PC-3 (cell line): Measurements from ENCODE around the gene NR1D2. TPM values are rescaled to one million over a fixed set of nuclear protein-coding genes. Genes with fewer than 3 reads are reported as not detected.

Experiments used
- ATAC-seq: fragments of 200-7000 bp; cut with Tn5 transposase; 2 replicates; pipeline ENCODE4 v1.9.1; 2020; ENCODE audit warnings: mild to moderate bottlenecking, moderate library complexity
- BruUV-seq: library from RNA; stranded (reverse); fragments of 400-500 nt; replicated peaks from 2 replicates; lab custom pipeline; 2021; lab: Mats Ljungman, UMichigan
- CTCF ChIA-PET: fragments of 300-600 bp; sonication (Branson Sonifier 250); formaldehyde crosslinking; loops from one replicate; lab custom pipeline; 2022; ENCODE audit warnings: antibody characterized with exemption; lab: Charles Lee
- POLR2A ChIA-PET: fragments of 300-600 bp; sonication (Branson Sonifier 250); formaldehyde crosslinking; loops from one replicate; lab custom pipeline; 2022; ENCODE audit warnings: antibody characterized with exemption; ENCODE audit not compliant: unreplicated experiment; lab: Charles Lee
- DNase-seq: peaks from one replicate; pipeline ENCODE4 v3.0.0-alpha.2; 2015
- H2AFZ ChIP-seq: fragments of 300-600 bp; sonication (generic); 2 replicates; pipeline ENCODE4 v1.6.0; 2016; ENCODE audit warnings: antibody characterized with exemption, low read length
- H3F3A ChIP-seq: fragments of 300-600 bp; sonication (generic); one replicate; pipeline ENCODE4 v1.6.0; 2017; ENCODE audit warnings: antibody characterized with exemption, low read length, control low read depth, mild to moderate bottlenecking; ENCODE audit not compliant: unreplicated experiment
- H3K27ac ChIP-seq: fragments of 300-600 bp; sonication (generic); 2 replicates; pipeline ENCODE4 v1.5.1; 2016; ENCODE audit warnings: mild to moderate bottlenecking, low read length
- H3K27me3 ChIP-seq: fragments of 300-600 bp; sonication (generic); 2 replicates; pipeline ENCODE4 v1.6.1; 2016; ENCODE audit warnings: low read length, mixed read lengths
- H3K36me3 ChIP-seq: fragments of 300-600 bp; sonication (generic); 2 replicates; pipeline ENCODE4 v1.6.1; 2016; ENCODE audit warnings: low read depth, mixed run types, low read length, mixed read lengths
- H3K4me1 ChIP-seq: fragments of 300-600 bp; sonication (generic); 2 replicates; pipeline ENCODE4 v1.5.1; 2016; ENCODE audit warnings: low read length; ENCODE audit not compliant: insufficient read depth
- H3K4me2 ChIP-seq: fragments of 300-600 bp; sonication (generic); 2 replicates; pipeline ENCODE4 v1.6.0; 2016; ENCODE audit warnings: low read length
- H3K4me3 ChIP-seq: fragments of 300-600 bp; sonication (generic); 2 replicates; pipeline ENCODE4 v1.5.1; 2016; ENCODE audit warnings: mild to moderate bottlenecking, low read length, mixed read lengths
- H3K79me2 ChIP-seq: fragments of 300-600 bp; sonication (generic); 2 replicates; pipeline ENCODE4 v1.6.1; 2017; ENCODE audit warnings: low read length, mixed read lengths
- H3K9ac ChIP-seq: fragments of 300-600 bp; sonication (generic); 2 replicates; pipeline ENCODE4 v1.6.0; 2016; ENCODE audit warnings: mild to moderate bottlenecking, low read length
- H3K9me2 ChIP-seq: fragments of 300-600 bp; sonication (generic); replicated peaks from 2 replicates; pipeline ENCODE4 v1.6.1; 2016; ENCODE audit warnings: mixed run types, low read length, mixed read lengths
- H3K9me3 ChIP-seq: fragments of 300-600 bp; sonication (generic); 2 replicates; pipeline ENCODE4 v1.6.1; 2016; ENCODE audit warnings: low read length, mixed read lengths
- H4K20me1 ChIP-seq: fragments of 300-600 bp; sonication (generic); 2 replicates; pipeline ENCODE4 v1.6.1; 2016; ENCODE audit warnings: low read length, mixed read lengths
- EZH2 ChIP-seq: fragments of 300-600 bp; sonication (generic); IDR thresholded peaks from one replicate; pipeline ENCODE4 v1.6.1; 2017; ENCODE audit warnings: antibody characterized with exemption, mild to moderate bottlenecking, low read length; ENCODE audit not compliant: unreplicated experiment
- EZH2phosphoT487 ChIP-seq: fragments of 300-600 bp; sonication (generic); IDR thresholded peaks from 2 replicates; pipeline ENCODE4 v1.6.1; 2018; ENCODE audit warnings: mild to moderate bottlenecking, antibody characterized with exemption, low read length, borderline replicate concordance
- intact Hi-C: fragments of 100-400 bp; cut with micrococcal nuclease; formaldehyde crosslinking; loops from 2 replicates; pipeline ENCODE4 v1.9.0; 2023
- total RNA-seq: library from RNA; depleted of rRNA; stranded (reverse); fragments of >200 nt; gene quantifications from 2 replicates; pipeline ENCODE4 v1.2.3, GENCODE V29; 2014
- TF ChIP-seq, protein P1 (sequence below): fragments of 300-600 bp; sonication (generic); conservative IDR thresholded peaks from 2 replicates; pipeline ENCODE4 v1.5.1; 2017; ENCODE audit warnings: antibody characterized with exemption, low read depth, mild to moderate bottlenecking, low read length

The NR1D2 gene
- total RNA-seq, 1 experiment from 2014 or later = 24.7 TPM

DNA sequence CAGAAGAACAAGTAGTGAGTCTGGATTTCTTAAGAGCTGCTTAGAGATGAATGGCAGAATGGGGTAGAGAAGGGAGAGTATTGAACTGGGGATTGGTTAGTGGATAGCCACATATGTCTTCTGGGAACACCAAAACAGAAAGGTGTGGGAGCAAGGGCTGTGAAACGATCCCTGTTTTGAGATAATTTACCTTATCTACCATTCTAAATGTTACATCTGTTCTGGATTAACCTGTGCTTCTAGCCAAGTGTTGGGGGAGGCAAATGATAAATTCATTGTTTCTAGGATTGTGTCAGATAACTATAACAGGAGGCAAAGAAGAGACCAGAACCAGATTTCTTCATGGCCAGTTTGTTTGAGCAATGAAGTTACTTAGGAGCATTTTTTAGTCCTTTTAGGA lies 8.4 kb downstream of the NR1D2 start:
- Histone ChIP-seq H3K27me3 (no peaks in the 10 kb centered on the region), H3K27ac (no peak overlapping the region), H3K79me2 (peaks cover 74% of the 10 kb centered on the region), H3K4me3 (no peak overlapping the region), H3K9me3 (no peaks in the 10 kb centered on the region), H3K36me3 (peaks cover 15% of the 10 kb centered on the region), H3K9me2 (no peaks in the 10 kb centered on the region), H3F3A (peaks cover 4% of the 10 kb centered on the region), H3K9ac (no peak overlapping the region), H2AFZ (no peak overlapping the region), H3K4me2 (no peak overlapping the region), H3K4me1 (peaks cover 13% of the 10 kb centered on the region; the same call in 1 of the 2 replicates), H4K20me1 (peaks cover 64% of the 10 kb centered on the region)
- DNase-seq (no peak), ATAC-seq (no peak)
- BruUV-seq = no TSS peak
- TF ChIP-seq EZH2phosphoT487 = no peak
- TF ChIP-seq EZH2 = no peak
- TF ChIP-seq, protein P1, sequence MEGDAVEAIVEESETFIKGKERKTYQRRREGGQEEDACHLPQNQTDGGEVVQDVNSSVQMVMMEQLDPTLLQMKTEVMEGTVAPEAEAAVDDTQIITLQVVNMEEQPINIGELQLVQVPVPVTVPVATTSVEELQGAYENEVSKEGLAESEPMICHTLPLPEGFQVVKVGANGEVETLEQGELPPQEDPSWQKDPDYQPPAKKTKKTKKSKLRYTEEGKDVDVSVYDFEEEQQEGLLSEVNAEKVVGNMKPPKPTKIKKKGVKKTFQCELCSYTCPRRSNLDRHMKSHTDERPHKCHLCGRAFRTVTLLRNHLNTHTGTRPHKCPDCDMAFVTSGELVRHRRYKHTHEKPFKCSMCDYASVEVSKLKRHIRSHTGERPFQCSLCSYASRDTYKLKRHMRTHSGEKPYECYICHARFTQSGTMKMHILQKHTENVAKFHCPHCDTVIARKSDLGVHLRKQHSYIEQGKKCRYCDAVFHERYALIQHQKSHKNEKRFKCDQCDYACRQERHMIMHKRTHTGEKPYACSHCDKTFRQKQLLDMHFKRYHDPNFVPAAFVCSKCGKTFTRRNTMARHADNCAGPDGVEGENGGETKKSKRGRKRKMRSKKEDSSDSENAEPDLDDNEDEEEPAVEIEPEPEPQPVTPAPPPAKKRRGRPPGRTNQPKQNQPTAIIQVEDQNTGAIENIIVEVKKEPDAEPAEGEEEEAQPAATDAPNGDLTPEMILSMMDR = no peak
- ChIA-PET CTCF (no interaction called here), POLR2A (no interaction called here)
- intact Hi-C loops = loop anchor here (10.0 kb wide), 1 partner anchor 209 kb away; no protein-coding TSS in a partner anchor

DNA sequence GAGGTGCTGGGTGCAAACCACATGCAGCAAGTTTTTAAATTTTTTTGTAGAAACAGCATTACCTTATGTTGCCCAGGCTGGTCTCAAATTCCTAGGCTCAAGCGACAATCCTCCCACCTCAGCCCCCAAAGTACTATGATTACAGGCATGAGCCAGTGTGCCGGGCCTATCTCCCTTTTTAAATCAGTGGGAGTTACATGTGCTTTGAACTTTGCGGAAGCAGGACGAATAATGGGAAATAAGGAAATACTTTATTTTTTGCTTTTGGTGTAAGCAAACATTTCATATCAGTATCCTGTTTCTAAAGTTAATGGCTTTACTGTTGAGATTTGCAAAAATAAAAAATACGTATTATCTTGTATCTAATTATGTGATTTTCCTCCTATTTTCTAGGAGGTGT lies 9.1 kb downstream of the NR1D2 start:
- Histone ChIP-seq H3K27me3 (no peaks in the 10 kb centered on the region), H3K4me1 (peaks cover 17% of the 10 kb centered on the region), H3K9me2 (no peaks in the 10 kb centered on the region), H3K27ac (no peak overlapping the region), H3F3A (peaks cover 4% of the 10 kb centered on the region), H3K36me3 (peaks cover 15% of the 10 kb centered on the region), H4K20me1 (peaks cover 59% of the 10 kb centered on the region), H3K9me3 (no peaks in the 10 kb centered on the region), H3K79me2 (peaks cover 68% of the 10 kb centered on the region), H3K9ac (no peak overlapping the region), H2AFZ (no peak overlapping the region), H3K4me3 (no peak overlapping the region), H3K4me2 (no peak overlapping the region)
- DNase-seq = no peak
- CTCF ChIA-PET = no interaction called here
- intact Hi-C loops = loop anchor here (10.0 kb wide), 1 partner anchor 209 kb away; no protein-coding TSS in a partner anchor
- no TSS peak for BruUV-seq
- POLR2A ChIA-PET = no interaction called here
- ATAC-seq = no peak
- TF ChIP-seq, protein P1 = no peak
- TF ChIP-seq EZH2phosphoT487 (no peak), EZH2 (no peak)

DNA sequence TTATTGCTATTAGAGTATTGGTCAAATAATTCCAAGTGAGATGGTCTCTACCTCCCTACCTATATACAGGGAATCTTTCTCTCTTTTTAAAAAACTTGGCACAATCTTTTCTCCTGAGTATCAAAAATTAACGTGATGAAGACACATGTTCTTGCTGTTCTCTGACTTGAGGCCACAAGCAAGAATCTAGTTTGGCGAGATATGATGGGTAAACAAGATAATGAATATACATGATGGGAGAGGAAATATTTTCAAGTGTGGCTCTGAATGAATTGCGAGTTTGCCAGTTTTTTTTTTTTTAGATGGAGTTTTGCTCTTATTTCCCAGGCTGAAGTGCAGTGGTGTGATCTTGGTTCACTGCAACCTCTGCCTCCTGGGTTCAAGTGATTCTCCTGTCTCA lies 11.6 kb downstream of the NR1D2 start:
- CTCF ChIA-PET = no interaction called here

More for the DNA sequence above, 11.6 kb downstream of the NR1D2 start:
- peaks cover 27% of the 10 kb centered on the region for H3K4me1 ChIP-seq
- intact Hi-C loops = loop anchor here (5.0 to 10.0 kb wide), 2 partner anchors 39 to 212 kb away; partner anchors contain the start of genes NKIRAS1 and RPL15
- no peak overlapping the region for H3K4me2 ChIP-seq
- H4K20me1 ChIP-seq = peaks cover 43% of the 10 kb centered on the region
- peaks cover 29% of the 10 kb centered on the region for H3K36me3 ChIP-seq
- H3K4me3 ChIP-seq = no peak overlapping the region
- no peak overlapping the region for H3K9ac ChIP-seq
- no peaks in the 10 kb centered on the region for H3K9me3 ChIP-seq
- POLR2A ChIA-PET = no interaction called here
- BruUV-seq = no TSS peak
- no peak overlapping the region for H2AFZ ChIP-seq
- no peak overlapping the region for H3K27ac ChIP-seq
- no peak for ATAC-seq
- DNase-seq = no peak
- H3K27me3 ChIP-seq = no peaks in the 10 kb centered on the region
- H3K9me2 ChIP-seq = no peaks in the 10 kb centered on the region
- peaks cover 53% of the 10 kb centered on the region for H3K79me2 ChIP-seq
- TF ChIP-seq, protein P1 = no peak
- no peak for TF ChIP-seq EZH2phosphoT487
- TF ChIP-seq EZH2 = no peak
- peaks cover 4% of the 10 kb centered on the region for H3F3A ChIP-seq
